Left ventricle myocardium superior (tissue), 1 donor: Measurements from ENCODE around the gene AADAT. TPM values are rescaled to one million over a fixed set of nuclear protein-coding genes. Genes with fewer than 3 reads are reported as not detected.
"Not testable (repeated sequence)": the region's sequence is repeated elsewhere in the genome, so short reads cannot be mapped to it uniquely, and the experiment has no call there.

Source experiments
- ATAC-seq: fragments of 200-7000 bp; cut with Tn5 transposase; one replicate; pipeline ENCODE4 v1.9.1; 2020; ENCODE audit warnings: mild to moderate bottlenecking, moderate library complexity
- DNase-seq: peaks from one replicate; pipeline ENCODE4 v3.0.0-alpha.2; 2020
- intact Hi-C: fragments of 100-400 bp; cut with micrococcal nuclease; formaldehyde crosslinking; loops from one replicate; pipeline ENCODE4 v1.11.0; 2022
- total RNA-seq: library from RNA; stranded (reverse); fragmentation: NEBNext Ultra II Directional; extraction: Animal tissue kit (Norgen Biotek cat#: 25700); gene quantifications from one replicate; pipeline ENCODE4 v1.2.1, GENCODE V29; 2021
- donor health status: DM: no; HTN: yes; CAD: no; lungs with severe emphysema.

Gene AADAT
- total RNA-seq, 1 donor from 2014 or later, result 1.6 TPM

GRCh38 chr4:170093973-170094535 lies 4.3 kb upstream of the AADAT start:
- DNase-seq (no peak), ATAC-seq (no peak)
- intact Hi-C loops, result no loop called here

GRCh38 chr4:170091069-170091696 lies 1.4 kb upstream of the AADAT start:
- ATAC-seq (no peak), DNase-seq (peak; percentile 28)
- intact Hi-C loops, result no loop called here

GRCh38 chr4:170090352-170091052 lies 746 bp upstream of the AADAT start:
- DNase-seq (no peak), ATAC-seq (no peak)
- intact Hi-C loops, result no loop called here

GRCh38 chr4:170089274-170089667 lies 485 bp downstream of the AADAT start:
- peak; percentile 32 for DNase-seq

GRCh38 chr4:170088716-170089115 lies 1.0 kb downstream of the AADAT start:
- intact Hi-C loops, result no loop called here
- DNase-seq (no peak), ATAC-seq (no peak)

More at GRCh38 chr4:170089274-170089667, 485 bp downstream of the AADAT start:
- peak; percentile 39 for ATAC-seq
- intact Hi-C loops, result no loop called here

GRCh38 chr4:170087163-170087700 lies 2.5 kb downstream of the AADAT start:
- no peak for DNase-seq
- ATAC-seq, result no peak
- intact Hi-C loops, result no loop called here

GRCh38 chr4:170083541-170083940 lies 6.2 kb downstream of the AADAT start:
- intact Hi-C loops, result no loop called here
- DNase-seq (no peak), ATAC-seq (no peak)

GRCh38 chr4:170080496-170080895 lies 9.3 kb downstream of the AADAT start:
- ATAC-seq (no peak), DNase-seq (no peak)
- intact Hi-C loops, result no loop called here

GRCh38 chr4:170079981-170080380 lies 9.8 kb downstream of the AADAT start:
- ATAC-seq, result no peak
- no peak for DNase-seq
- intact Hi-C loops, result no loop called here

GRCh38 chr4:170071196-170071595 lies 18.6 kb downstream of the AADAT start:
- DNase-seq, result no peak
- ATAC-seq, result no peak
- intact Hi-C loops, result no loop called here

GRCh38 chr4:170068438-170069128 lies 21.2 kb downstream of the AADAT start:
- intact Hi-C loops, result no loop called here
- ATAC-seq (no peak), DNase-seq (no peak)

- DNase-seq, result no peak
- ATAC-seq, result no peak
- intact Hi-C loops, result no loop called here
Measured at GRCh38 chr4:170059421-170059820, 30.3 kb downstream of the AADAT start.

GRCh38 chr4:170058826-170059225 lies 30.9 kb downstream of the AADAT start:
- DNase-seq, result no peak
- intact Hi-C loops, result no loop called here
- no peak for ATAC-seq

- ATAC-seq (no peak), DNase-seq (no peak)
- intact Hi-C loops, result no loop called here
Measured at GRCh38 chr4:170057866-170058265, 31.9 kb downstream of the AADAT start.

- DNase-seq (no peak), ATAC-seq (no peak)
- intact Hi-C loops, result no loop called here
Measured at GRCh38 chr4:170052919-170053318, 36.8 kb downstream of the AADAT start.

- no peak for ATAC-seq
- no peak for DNase-seq
- intact Hi-C loops, result no loop called here
Measured at GRCh38 chr4:170051402-170051801, 38.4 kb downstream of the AADAT start.

GRCh38 chr4:170049766-170050165 lies 40.0 kb downstream of the AADAT start:
- ATAC-seq, result no peak
- DNase-seq, result no peak
- intact Hi-C loops, result loop anchor here (5.0 kb wide), 1 partner anchor 237 kb away; no protein-coding TSS in a partner anchor

- intact Hi-C loops, result loop anchor here (5.0 kb wide), 1 partner anchor 236 kb away; no protein-coding TSS in a partner anchor
Measured at GRCh38 chr4:170047771-170048354, 41.9 kb downstream of the AADAT start.

GRCh38 chr4:170046156-170046555 lies 43.6 kb downstream of the AADAT start:
- ATAC-seq, result not testable (repeated sequence)

More at GRCh38 chr4:170047771-170048354, 41.9 kb downstream of the AADAT start:
- ATAC-seq (no peak), DNase-seq (peak; percentile 31)

More at GRCh38 chr4:170046156-170046555, 43.6 kb downstream of the AADAT start:
- intact Hi-C loops, result loop anchor here (5.0 kb wide), 1 partner anchor 234 kb away; no protein-coding TSS in a partner anchor
- not testable (repeated sequence) for DNase-seq
